Activated CD4-positive, CD25-positive, alpha-beta regulatory T cell treated with anti-CD3 and anti-CD28 coated beads, Interleukin-2, amount 50 U/mL, for 24 hours (primary cell): ENCODE data around the gene TRANK1.
"Not testable (repeated sequence)": the region's sequence is repeated elsewhere in the genome, so short reads cannot be mapped to it uniquely, and the experiment has no call there.

Experiments
- ATAC-seq, 2 donors: fragments of 150-1000 bp; cut with Tn5 transposase; one replicate each; pipeline ENCODE4 v1.10.0; 2021; ENCODE audit warnings: mild to moderate bottlenecking in 1 of 2, moderate library complexity in 1 of 2

Gene TRANK1

GRCh38 chr3:36890261-36890660 lies 54.6 kb downstream of the TRANK1 start:
- no peak for ATAC-seq

GRCh38 chr3:36881735-36882134 lies 63.1 kb downstream of the TRANK1 start:
- ATAC-seq, result no peak

GRCh38 chr3:36879842-36880241 lies 65.0 kb downstream of the TRANK1 start:
- not testable (repeated sequence) for ATAC-seq

- no peak for ATAC-seq
Observed at GRCh38 chr3:36877930-36878685, 66.7 kb downstream of the TRANK1 start.

GRCh38 chr3:36876181-36876936 lies 68.5 kb downstream of the TRANK1 start:
- ATAC-seq, result peak; percentile 90 to 92

GRCh38 chr3:36875397-36875796 lies 69.5 kb downstream of the TRANK1 start:
- ATAC-seq, result no peak

- no peak for ATAC-seq
Observed at GRCh38 chr3:36874424-36874823, 70.4 kb downstream of the TRANK1 start.

- no peak for ATAC-seq
Observed at GRCh38 chr3:36871379-36872126, 73.3 kb downstream of the TRANK1 start.

- ATAC-seq, result peak; percentile 73 to 76
Observed at GRCh38 chr3:36868614-36869436, 76.0 kb downstream of the TRANK1 start.

GRCh38 chr3:36867810-36868209 lies 77.0 kb downstream of the TRANK1 start:
- no peak for ATAC-seq

GRCh38 chr3:36866368-36866767 lies 78.5 kb downstream of the TRANK1 start:
- no peak for ATAC-seq

GRCh38 chr3:36864180-36865053 lies 80.4 kb downstream of the TRANK1 start:
- ATAC-seq, result peak in 1 of 2 donors; percentile 24

- no peak for ATAC-seq
Observed at GRCh38 chr3:36862076-36862755, 82.6 kb downstream of the TRANK1 start.

- ATAC-seq, result no peak
Observed at GRCh38 chr3:36859494-36859893, 85.4 kb downstream of the TRANK1 start.

- ATAC-seq, result no peak
Observed at GRCh38 chr3:36852071-36852470, 92.8 kb downstream of the TRANK1 start.

- ATAC-seq, result no peak
Observed at GRCh38 chr3:36850743-36851142, 94.1 kb downstream of the TRANK1 start.

- no peak for ATAC-seq
Observed at GRCh38 chr3:36846406-36846805, 98.4 kb downstream of the TRANK1 start.

GRCh38 chr3:36843065-36844051 lies 101.5 kb downstream of the TRANK1 start:
- peak; percentile 82 to 95 for ATAC-seq

GRCh38 chr3:36842275-36842674 lies 102.6 kb downstream of the TRANK1 start:
- no peak for ATAC-seq
